ENCODE results near the gene KCTD14. TPM values are rescaled to one million over a fixed set of nuclear protein-coding genes. Genes with fewer than 3 reads are reported as not detected.
A peak's percentile ranks its signal among the peaks of the same experiment; 100 is the strongest.

The KCTD14 gene, protein sequence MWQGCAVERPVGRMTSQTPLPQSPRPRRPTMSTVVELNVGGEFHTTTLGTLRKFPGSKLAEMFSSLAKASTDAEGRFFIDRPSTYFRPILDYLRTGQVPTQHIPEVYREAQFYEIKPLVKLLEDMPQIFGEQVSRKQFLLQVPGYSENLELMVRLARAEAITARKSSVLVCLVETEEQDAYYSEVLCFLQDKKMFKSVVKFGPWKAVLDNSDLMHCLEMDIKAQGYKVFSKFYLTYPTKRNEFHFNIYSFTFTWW
- 6.0 TPM in 2 replicates for total RNA-seq
- 8.1 and 8.7 TPM in 2 replicates for polyA plus RNA-seq

DNA sequence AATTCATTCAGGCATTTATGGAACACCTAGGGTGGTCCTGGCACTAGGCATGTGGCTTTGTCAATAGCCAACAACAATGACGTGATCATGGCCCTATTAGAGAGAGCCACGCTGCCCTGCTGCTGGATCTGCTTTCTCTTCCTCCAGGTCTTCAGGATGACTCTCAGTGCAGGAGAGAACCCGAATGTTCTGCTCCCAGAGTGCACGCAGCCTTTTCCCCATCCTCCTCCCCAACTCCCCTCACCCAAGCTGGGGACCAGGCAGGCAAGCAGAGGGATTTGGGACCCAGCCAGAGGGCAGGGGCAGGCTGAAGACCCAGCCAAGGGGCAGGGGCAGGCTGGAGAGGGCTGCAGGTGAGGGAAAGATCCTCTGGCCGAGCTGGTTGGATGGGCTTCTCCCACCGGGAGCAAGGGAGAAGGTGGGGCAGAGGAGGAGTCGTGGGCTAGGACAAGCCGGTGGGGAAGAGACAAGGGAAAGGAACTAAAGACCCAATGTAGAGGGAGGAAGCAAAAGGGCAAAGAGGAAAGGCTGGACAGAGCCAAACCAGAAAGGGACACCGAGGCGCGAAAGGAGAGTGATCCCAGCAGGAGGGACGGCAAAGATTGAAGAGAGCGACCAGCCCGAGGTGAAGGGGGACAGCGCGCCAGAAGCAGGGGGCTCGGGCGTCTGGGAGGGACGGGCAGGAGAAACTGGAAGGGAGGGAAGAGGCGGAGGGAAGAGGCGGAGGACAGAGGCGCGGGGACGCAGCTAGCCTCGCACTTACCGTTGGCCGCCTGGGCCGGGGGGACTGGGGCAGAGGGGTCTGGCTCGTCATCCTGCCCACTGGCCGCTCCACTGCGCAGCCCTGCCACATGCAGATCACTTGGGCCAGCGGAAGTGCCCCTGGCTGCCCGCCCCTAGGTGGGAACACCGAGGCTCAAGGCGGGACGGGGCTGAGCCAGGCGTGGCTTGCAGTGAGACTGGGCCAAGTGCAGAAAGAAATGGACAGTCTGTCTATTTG lies at the start of gene KCTD14:
TSS of gene KCTD14 (minus strand) at position 880 of the 1,000 bp plus-strand sequence. CDS start at position 853, 27 bp downstream.
- H2AFZ ChIP-seq = peak within 1 kb of the TSS; percentile 87
- H3K9me3 ChIP-seq (ENCODE audit: low read depth) = no peaks in the 10 kb centered on the region
- no peaks in the 10 kb centered on the region for H3K36me3 ChIP-seq (replicated peaks; ENCODE audit: insufficient read depth, low read depth)
- TF ChIP-seq EZH2phosphoT487 (IDR thresholded peaks at IDR 0.05; ENCODE audit: low read depth, severe bottlenecking, unreplicated experiment) (no peak), EZH2 (IDR thresholded peaks at IDR 0.05; ENCODE audit: borderline replicate concordance) (no peak)
- TF ChIP-seq, protein P1, sequence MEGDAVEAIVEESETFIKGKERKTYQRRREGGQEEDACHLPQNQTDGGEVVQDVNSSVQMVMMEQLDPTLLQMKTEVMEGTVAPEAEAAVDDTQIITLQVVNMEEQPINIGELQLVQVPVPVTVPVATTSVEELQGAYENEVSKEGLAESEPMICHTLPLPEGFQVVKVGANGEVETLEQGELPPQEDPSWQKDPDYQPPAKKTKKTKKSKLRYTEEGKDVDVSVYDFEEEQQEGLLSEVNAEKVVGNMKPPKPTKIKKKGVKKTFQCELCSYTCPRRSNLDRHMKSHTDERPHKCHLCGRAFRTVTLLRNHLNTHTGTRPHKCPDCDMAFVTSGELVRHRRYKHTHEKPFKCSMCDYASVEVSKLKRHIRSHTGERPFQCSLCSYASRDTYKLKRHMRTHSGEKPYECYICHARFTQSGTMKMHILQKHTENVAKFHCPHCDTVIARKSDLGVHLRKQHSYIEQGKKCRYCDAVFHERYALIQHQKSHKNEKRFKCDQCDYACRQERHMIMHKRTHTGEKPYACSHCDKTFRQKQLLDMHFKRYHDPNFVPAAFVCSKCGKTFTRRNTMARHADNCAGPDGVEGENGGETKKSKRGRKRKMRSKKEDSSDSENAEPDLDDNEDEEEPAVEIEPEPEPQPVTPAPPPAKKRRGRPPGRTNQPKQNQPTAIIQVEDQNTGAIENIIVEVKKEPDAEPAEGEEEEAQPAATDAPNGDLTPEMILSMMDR (IDR thresholded peaks at IDR 0.05; ENCODE audit: poor library complexity) = no peak
- H3K9me2 ChIP-seq (replicated peaks; ENCODE audit: insufficient read depth) = no peaks in the 10 kb centered on the region
- H4K20me1 ChIP-seq (ENCODE audit: insufficient read depth, poor library complexity, severe bottlenecking) = no peaks in the 10 kb centered on the region
- peak; percentile 55 for DNase-seq (ENCODE audit: low spot score)
- peak within 1 kb of the TSS; percentile 85 for H3K4me2 ChIP-seq
- H3K4me1 ChIP-seq (ENCODE audit: insufficient read depth) = peaks cover 9% of the 10 kb centered on the region
- peak within 1 kb of the TSS; percentile 10 for H3K4me3 ChIP-seq
- H3K79me2 ChIP-seq = no peaks in the 10 kb centered on the region
- no peaks in the 10 kb centered on the region for H3K27me3 ChIP-seq
- H3K27ac ChIP-seq = peak within 1 kb of the TSS; percentile 72
- WGBS (ENCODE audit: low lambda C conversion rate, missing lambda C conversion rate) = 11% methylated on average over 33 of the region's 37 CpGs

DNA sequence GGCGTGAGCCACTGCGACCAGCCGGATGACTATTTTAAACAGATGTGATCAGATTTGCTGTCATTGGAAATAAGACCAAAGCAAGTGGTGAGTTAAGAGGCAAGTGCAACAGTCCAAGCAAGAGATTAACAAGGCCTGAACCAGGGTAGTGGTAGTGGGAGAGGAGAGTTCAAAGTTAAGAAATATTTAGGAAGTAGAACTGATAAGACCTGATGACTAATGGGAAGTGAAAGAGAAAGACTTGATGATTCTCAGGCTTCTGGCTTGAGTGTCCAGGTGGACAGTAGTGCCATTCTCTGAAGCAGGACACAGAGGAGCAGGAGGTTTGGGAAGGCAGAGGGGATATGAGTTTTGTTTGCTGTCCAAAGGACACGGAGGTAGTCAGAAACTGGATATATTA lies 49.4 kb upstream of the KCTD14 start:
- Histone ChIP-seq H3K4me3 (no peak overlapping the region), H2AFZ (no peak overlapping the region), H3K9me2 (replicated peaks; ENCODE audit: insufficient read depth) (no peaks in the 10 kb centered on the region), H3K4me2 (no peak overlapping the region), H4K20me1 (ENCODE audit: insufficient read depth, poor library complexity, severe bottlenecking) (peaks cover 19% of the 10 kb centered on the region), H3K4me1 (ENCODE audit: insufficient read depth) (peaks cover 7% of the 10 kb centered on the region), H3K27me3 (no peaks in the 10 kb centered on the region), H3K79me2 (peaks cover 69% of the 10 kb centered on the region), H3K27ac (no peak overlapping the region), H3K9me3 (ENCODE audit: low read depth) (no peaks in the 10 kb centered on the region), H3K36me3 (replicated peaks; ENCODE audit: insufficient read depth, low read depth) (no peaks in the 10 kb centered on the region)
- TF ChIP-seq, protein P1 (IDR thresholded peaks at IDR 0.05; ENCODE audit: poor library complexity) = no peak
- TF ChIP-seq EZH2phosphoT487 (IDR thresholded peaks at IDR 0.05; ENCODE audit: low read depth, severe bottlenecking, unreplicated experiment) = no peak
- DNase-seq (ENCODE audit: low spot score) = no peak
- 93% methylated on average over 4 of the region's 4 CpGs for WGBS (ENCODE audit: low lambda C conversion rate, missing lambda C conversion rate)

DNA sequence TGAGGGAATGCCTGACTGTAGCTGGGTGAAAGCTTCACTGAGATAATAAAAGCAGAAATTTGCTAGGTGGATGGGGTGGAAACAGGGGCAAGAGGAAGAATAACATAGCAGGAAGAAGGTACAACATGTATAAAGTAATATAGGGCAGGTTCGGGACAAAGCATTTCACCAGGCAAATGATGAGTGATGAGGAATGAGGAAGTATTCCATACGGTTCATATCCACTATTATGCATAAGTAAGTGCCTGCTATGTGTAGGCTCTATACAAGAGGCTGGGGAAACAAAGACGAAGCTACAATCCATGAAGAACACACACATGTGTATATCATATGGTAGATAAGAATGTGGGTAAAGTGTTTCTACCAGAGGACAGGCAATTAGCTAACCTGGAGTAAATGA lies 48.6 kb upstream of the KCTD14 start:
- WGBS (ENCODE audit: low lambda C conversion rate, missing lambda C conversion rate) = 94% methylated on average over 3 of the region's 3 CpGs
- Histone ChIP-seq H3K9me3 (ENCODE audit: low read depth) (no peaks in the 10 kb centered on the region), H3K36me3 (replicated peaks; ENCODE audit: insufficient read depth, low read depth) (no peaks in the 10 kb centered on the region), H4K20me1 (ENCODE audit: insufficient read depth, poor library complexity, severe bottlenecking) (peaks cover 12% of the 10 kb centered on the region), H2AFZ (no peak overlapping the region), H3K4me1 (ENCODE audit: insufficient read depth) (peaks cover 5% of the 10 kb centered on the region), H3K4me2 (no peak overlapping the region), H3K27ac (no peak overlapping the region), H3K27me3 (no peaks in the 10 kb centered on the region), H3K79me2 (peaks cover 62% of the 10 kb centered on the region), H3K4me3 (no peak overlapping the region), H3K9me2 (replicated peaks; ENCODE audit: insufficient read depth) (no peaks in the 10 kb centered on the region)
- no peak for DNase-seq (ENCODE audit: low spot score)
- TF ChIP-seq EZH2 (IDR thresholded peaks at IDR 0.05; ENCODE audit: borderline replicate concordance) (no peak), EZH2phosphoT487 (IDR thresholded peaks at IDR 0.05; ENCODE audit: low read depth, severe bottlenecking, unreplicated experiment) (no peak)
- TF ChIP-seq, protein P1 (IDR thresholded peaks at IDR 0.05; ENCODE audit: poor library complexity) = no peak
